KMS-11 (cell line): Measurements from ENCODE around the gene LARGE1.

Experiments used
- H2AFZ ChIP-seq: fragments of 200-600 bp; sonication (generic); 2 replicates; pipeline ENCODE4 v1.6.1; 2016; ENCODE audit warnings: antibody characterized with exemption, mixed run types, low read depth
- H3K27ac ChIP-seq: fragments of 200-600 bp; sonication (generic); 2 replicates; pipeline ENCODE4 v1.6.1; 2016; ENCODE audit warnings: mild to moderate bottlenecking, mixed run types
- H3K27me3 ChIP-seq: fragments of 200-600 bp; sonication (generic); 2 replicates; pipeline ENCODE4 v1.6.1; 2017; ENCODE audit warnings: mild to moderate bottlenecking, low read depth, mixed run types, moderate library complexity; ENCODE audit not compliant: insufficient read depth
- H3K36me3 ChIP-seq: fragments of 200-600 bp; sonication (generic); 2 replicates; pipeline ENCODE4 v1.6.1; 2017; ENCODE audit warnings: mild to moderate bottlenecking, mixed run types; ENCODE audit not compliant: insufficient read depth
- H3K4me1 ChIP-seq: fragments of 200-600 bp; sonication (generic); 2 replicates; pipeline ENCODE4 v1.6.1; 2016; ENCODE audit warnings: mild to moderate bottlenecking, low read depth, mixed run types; ENCODE audit not compliant: poor library complexity, severe bottlenecking
- H3K4me2 ChIP-seq: fragments of 200-600 bp; sonication (generic); 2 replicates; pipeline ENCODE4 v1.7.0; 2016; ENCODE audit warnings: mild to moderate bottlenecking, mixed run types
- H3K4me3 ChIP-seq: fragments of 200-600 bp; sonication (generic); IDR thresholded peaks from 2 replicates; pipeline ENCODE4 v1.6.1; 2017; ENCODE audit warnings: low read depth, low read length, mixed read lengths; ENCODE audit not compliant: insufficient read depth
- H3K79me2 ChIP-seq: fragments of 200-600 bp; sonication (generic); 2 replicates; pipeline ENCODE4 v1.6.1; 2016; ENCODE audit warnings: low read depth, mixed run types; ENCODE audit not compliant: insufficient read depth
- H3K9ac ChIP-seq: fragments of 200-600 bp; sonication (generic); 2 replicates; pipeline ENCODE4 v1.6.1; 2016; ENCODE audit warnings: mild to moderate bottlenecking, mixed run types
- H4K20me1 ChIP-seq: fragments of 200-600 bp; sonication (generic); 2 replicates; pipeline ENCODE4 v1.6.1; 2016; ENCODE audit warnings: mild to moderate bottlenecking, mixed run types; ENCODE audit not compliant: insufficient read depth
- TF ChIP-seq, protein P1 (sequence below): fragments of 200-600 bp; sonication (generic); conservative IDR thresholded peaks from 2 replicates; pipeline ENCODE4 v1.6.1; 2017; ENCODE audit warnings: low read depth, mild to moderate bottlenecking, antibody characterized with exemption, low read length, moderate library complexity, mixed read lengths

LARGE1 gene

DNA sequence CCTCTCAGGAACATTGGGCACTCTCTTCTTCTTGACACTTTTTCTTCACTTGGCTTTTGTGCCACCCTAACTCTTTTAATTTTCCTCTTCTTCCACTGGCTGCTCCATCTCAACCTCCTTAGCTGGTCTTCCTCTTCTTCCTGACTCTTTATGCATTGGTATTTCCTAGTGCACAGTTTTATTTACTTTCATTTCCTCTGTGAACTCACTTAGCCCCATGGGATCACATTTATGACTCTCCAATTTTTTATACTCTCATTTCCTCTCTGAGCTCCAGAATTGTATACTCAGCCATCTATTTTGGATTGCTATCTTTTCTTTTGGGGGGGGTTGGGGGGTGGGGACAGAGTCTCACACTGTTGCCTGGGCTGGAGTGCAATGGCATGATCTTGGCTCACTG is 38.5 kb upstream of the LARGE1 start:
- no peak overlapping the region for H3K4me3 ChIP-seq
- H3K79me2 ChIP-seq: no peaks in the 10 kb centered on the region
- TF ChIP-seq, protein P1, sequence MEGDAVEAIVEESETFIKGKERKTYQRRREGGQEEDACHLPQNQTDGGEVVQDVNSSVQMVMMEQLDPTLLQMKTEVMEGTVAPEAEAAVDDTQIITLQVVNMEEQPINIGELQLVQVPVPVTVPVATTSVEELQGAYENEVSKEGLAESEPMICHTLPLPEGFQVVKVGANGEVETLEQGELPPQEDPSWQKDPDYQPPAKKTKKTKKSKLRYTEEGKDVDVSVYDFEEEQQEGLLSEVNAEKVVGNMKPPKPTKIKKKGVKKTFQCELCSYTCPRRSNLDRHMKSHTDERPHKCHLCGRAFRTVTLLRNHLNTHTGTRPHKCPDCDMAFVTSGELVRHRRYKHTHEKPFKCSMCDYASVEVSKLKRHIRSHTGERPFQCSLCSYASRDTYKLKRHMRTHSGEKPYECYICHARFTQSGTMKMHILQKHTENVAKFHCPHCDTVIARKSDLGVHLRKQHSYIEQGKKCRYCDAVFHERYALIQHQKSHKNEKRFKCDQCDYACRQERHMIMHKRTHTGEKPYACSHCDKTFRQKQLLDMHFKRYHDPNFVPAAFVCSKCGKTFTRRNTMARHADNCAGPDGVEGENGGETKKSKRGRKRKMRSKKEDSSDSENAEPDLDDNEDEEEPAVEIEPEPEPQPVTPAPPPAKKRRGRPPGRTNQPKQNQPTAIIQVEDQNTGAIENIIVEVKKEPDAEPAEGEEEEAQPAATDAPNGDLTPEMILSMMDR: no peak
- no peaks in the 10 kb centered on the region for H3K36me3 ChIP-seq
- no peak overlapping the region for H2AFZ ChIP-seq
- no peaks in the 10 kb centered on the region for H3K4me1 ChIP-seq
- no peaks in the 10 kb centered on the region for H3K27me3 ChIP-seq
- no peak overlapping the region for H3K4me2 ChIP-seq
- H3K27ac ChIP-seq: no peak overlapping the region
- H4K20me1 ChIP-seq: no peaks in the 10 kb centered on the region
- H3K9ac ChIP-seq: no peak overlapping the region

DNA sequence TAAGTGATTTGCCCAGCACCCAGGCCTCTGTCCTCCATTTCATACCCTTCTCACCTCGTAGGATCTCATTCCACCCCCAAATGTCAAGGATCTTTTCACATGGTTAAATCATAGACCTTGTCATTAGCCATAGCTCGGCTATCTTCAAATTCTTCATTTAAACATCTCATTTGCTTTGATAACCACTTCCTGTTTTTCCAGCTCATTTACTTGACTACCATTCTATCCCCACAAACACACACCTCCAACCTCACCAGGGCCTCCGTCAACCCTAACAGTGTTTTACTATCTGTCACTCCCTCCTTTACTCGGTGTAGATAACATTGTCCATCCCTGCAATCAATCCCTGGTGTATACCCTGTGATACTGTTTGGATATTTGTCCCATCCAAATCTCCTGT is 36.8 kb upstream of the LARGE1 start:
- H3K4me1 ChIP-seq: no peaks in the 10 kb centered on the region
- H3K27ac ChIP-seq: no peak overlapping the region
- H4K20me1 ChIP-seq: no peaks in the 10 kb centered on the region
- TF ChIP-seq, protein P1: no peak
- no peak overlapping the region for H3K4me2 ChIP-seq
- H3K79me2 ChIP-seq: no peaks in the 10 kb centered on the region
- no peaks in the 10 kb centered on the region for H3K36me3 ChIP-seq
- no peak overlapping the region for H3K9ac ChIP-seq
- H2AFZ ChIP-seq: no peak overlapping the region
- H3K4me3 ChIP-seq: no peak overlapping the region
- H3K27me3 ChIP-seq: no peaks in the 10 kb centered on the region

DNA sequence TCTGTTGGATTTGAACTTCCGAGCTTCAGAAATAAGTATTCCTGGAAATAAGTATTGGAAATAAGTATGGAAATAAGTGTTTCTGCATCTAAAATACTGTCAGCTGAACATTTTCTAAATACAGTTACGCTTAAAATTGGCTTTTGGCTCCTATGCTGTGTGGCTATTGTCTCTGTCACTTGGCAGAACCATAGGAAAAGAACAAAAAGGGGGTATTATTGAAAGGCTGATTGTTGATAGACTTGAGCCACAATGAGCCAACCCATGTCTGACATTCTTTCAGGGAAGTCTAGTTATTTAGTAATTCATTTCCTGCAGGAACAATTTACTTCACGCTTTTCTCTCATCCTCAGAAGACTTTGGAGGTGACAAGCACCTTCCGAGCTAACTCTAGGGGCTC is 32.5 kb upstream of the LARGE1 start:
- no peak overlapping the region for H2AFZ ChIP-seq
- H3K4me2 ChIP-seq: no peak overlapping the region
- H3K4me1 ChIP-seq: no peaks in the 10 kb centered on the region
- no peak overlapping the region for H3K9ac ChIP-seq
- H3K4me3 ChIP-seq: no peak overlapping the region
- TF ChIP-seq, protein P1: no peak
- H3K27me3 ChIP-seq: no peaks in the 10 kb centered on the region
- H3K36me3 ChIP-seq: no peaks in the 10 kb centered on the region
- no peaks in the 10 kb centered on the region for H4K20me1 ChIP-seq
- H3K79me2 ChIP-seq: no peaks in the 10 kb centered on the region
- H3K27ac ChIP-seq: no peak overlapping the region

DNA sequence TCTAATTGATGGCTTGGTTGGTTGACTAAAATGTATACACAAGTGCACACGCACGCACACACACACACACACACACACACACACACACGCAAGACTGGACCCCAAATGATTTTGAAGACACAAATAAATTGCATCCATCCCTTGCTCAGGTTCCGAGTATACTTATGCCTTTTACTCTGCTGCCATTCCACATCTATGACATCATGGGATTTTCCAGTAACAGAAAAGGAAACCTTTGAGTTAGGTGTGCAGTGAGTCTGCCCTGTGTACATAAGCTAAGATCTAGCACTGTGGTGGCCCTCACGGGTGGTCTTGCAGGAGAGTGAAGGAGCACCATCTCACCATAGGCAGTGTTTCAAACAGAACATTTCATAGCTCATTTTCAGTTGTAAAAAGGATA is 20.5 kb upstream of the LARGE1 start:
- no peak overlapping the region for H2AFZ ChIP-seq

More for the DNA sequence above, 20.5 kb upstream of the LARGE1 start:
- Histone ChIP-seq H3K27ac (no peak overlapping the region), H4K20me1 (no peaks in the 10 kb centered on the region), H3K79me2 (no peaks in the 10 kb centered on the region), H3K4me1 (no peaks in the 10 kb centered on the region), H3K4me3 (no peak overlapping the region), H3K9ac (no peak overlapping the region), H3K27me3 (no peaks in the 10 kb centered on the region), H3K36me3 (no peaks in the 10 kb centered on the region), H3K4me2 (no peak overlapping the region)
- TF ChIP-seq, protein P1: no peak
